ENCODE results near the gene ABI3. TPM values are rescaled to one million over a fixed set of nuclear protein-coding genes. Genes with fewer than 3 reads are reported as not detected.

ABI3 gene
- total and polyA plus RNA-seq, 9 of the 15 experiments (the other 6 are each of a cell fraction or from before 2014, with no cell fraction given), result not detected

- H3K27me3 ChIP-seq (ENCODE audit: control insufficient read depth in 2 of 2, insufficient read depth in 2 of 2, low read length in 2 of 2), result peaks cover 6 to 40% of the 10 kb centered on the region in 2 experiments; a peak in 4 of 5 replicates
- no peaks in the 10 kb centered on the region for H3K9me1 ChIP-seq (ENCODE audit: control insufficient read depth, insufficient read depth, low read length)
- ChIA-PET CTCF (ENCODE audit: low intra/inter-chr PET ratio) (no interaction called here), POLR2A (no interaction called here)
- DNase-seq (ENCODE audit: extremely low read depth in 1 of 4, low spot score in 3 of 4) (no peak), FAIRE-seq (no peak), ATAC-seq (no peak)
- no peaks in the 10 kb centered on the region for H4K20me1 ChIP-seq (replicated peaks; ENCODE audit: control insufficient read depth, insufficient read depth, low read length)
- H2AFZ ChIP-seq (ENCODE audit: low read depth, low read length), result no peak overlapping the region
- H3K36me3 ChIP-seq (ENCODE audit: control insufficient read depth, insufficient read depth, low read length), result no peaks in the 10 kb centered on the region
- WGBS (ENCODE audit: insufficient coverage, low coverage, missing lambda C conversion rate), result under 1% methylated on average over 9 of the region's 9 CpGs
- in situ Hi-C loops (cut with MboI), result no loop called here
- H3K79me2 ChIP-seq (ENCODE audit: control insufficient read depth, insufficient read depth, low read length), result no peaks in the 10 kb centered on the region
- no peak overlapping the region for H3K27ac ChIP-seq (ENCODE audit: extremely low read depth, low read depth, low read length)
- no peaks in the 10 kb centered on the region for H3K4me1 ChIP-seq (replicated peaks in 1 of 2; ENCODE audit: control insufficient read depth in 2 of 2, insufficient read depth in 2 of 2, low read length in 2 of 2)
- no peak overlapping the region for H3K9ac ChIP-seq (ENCODE audit: insufficient read depth in 1 of 2, low read depth in 2 of 2, low read length in 2 of 2)
- intact Hi-C loops (cut with micrococcal nuclease), result no loop called here
- no peaks in the 10 kb centered on the region for H3K9me3 ChIP-seq (replicated peaks; ENCODE audit: control insufficient read depth, insufficient read depth, low read depth, low read length)
- BruUV-seq (replicated peaks), result no TSS peak
- no peak overlapping the region for H3K4me3 ChIP-seq
- no peak overlapping the region for H3K4me2 ChIP-seq (ENCODE audit: insufficient read depth, low read length)
- no peak for TF ChIP-seq NFIC (IDR thresholded peaks at IDR 0.05)
- TF ChIP-seq SETDB1 (IDR thresholded peaks at IDR 0.05; ENCODE audit: low read length), result no peak
- TF ChIP-seq FOXM1 (IDR thresholded peaks at IDR 0.05; ENCODE audit: low read depth), result no peak
- no peak for TF ChIP-seq FOXM1 (CRISPR knock-in tag; IDR thresholded peaks at IDR 0.05; ENCODE audit: low read depth)
- TF ChIP-seq HIVEP1 (CRISPR knock-in tag; IDR thresholded peaks at IDR 0.05), result no peak
- TF ChIP-seq DDX20 (tag; IDR thresholded peaks at IDR 0.05; ENCODE audit: low read depth), result no peak
- TF ChIP-seq SRSF9 (IDR thresholded peaks at IDR 0.05; ENCODE audit: borderline replicate concordance, low read depth, low read length), result no peak
- no peak for TF ChIP-seq ZFP30 (CRISPR knock-in tag; IDR thresholded peaks at IDR 0.05; ENCODE audit: borderline replicate concordance)
- TF ChIP-seq NBN (IDR thresholded peaks at IDR 0.05; ENCODE audit: low read depth), result no peak
- no peak for TF ChIP-seq ZBTB33 (CRISPR knock-in tag; IDR thresholded peaks at IDR 0.05)
- TF ChIP-seq CEBPG (CRISPR knock-in tag; IDR thresholded peaks at IDR 0.05), result no peak
- TF ChIP-seq CEBPG (tag; conservative IDR thresholded peaks at IDR 0.05 in 1 of 2, IDR thresholded peaks at IDR 0.05 in 1 of 2), result no peak
- no peak for TF ChIP-seq BCLAF1 (IDR thresholded peaks at IDR 0.05; ENCODE audit: borderline replicate concordance in 1 of 2, control insufficient read depth in 1 of 2, low read depth in 2 of 2, low read length in 1 of 2)
- TF ChIP-seq GTF2B (IDR thresholded peaks at IDR 0.05; ENCODE audit: extremely low read depth, insufficient read length), result no peak
Observed at GRCh38 chr17:49168706-49169105, 41.8 kb upstream of the ABI3 start.

All from K562 (cell line).